Mesendoderm (in vitro differentiated cells): ENCODE results near the gene ELOA.
"Not testable (repeated sequence)": the region's sequence is repeated elsewhere in the genome, so short reads cannot be mapped to it uniquely, and the experiment has no call there.

Experiments used
- DNase-seq: peaks from one replicate; pipeline ENCODE4 v3.0.0; 2013
- H2AK5ac ChIP-seq: 2 replicates; pipeline ENCODE4 v1.6.1; 2013; ENCODE audit warnings: low read length, inconsistent platforms
- H2BK120ac ChIP-seq: 2 replicates; pipeline ENCODE4 v1.6.1; 2013; ENCODE audit warnings: low read depth, mild to moderate bottlenecking, low read length, moderate library complexity, mixed read lengths
- H2BK15ac ChIP-seq: replicated peaks from 2 replicates; pipeline ENCODE4 v1.6.1; 2013; ENCODE audit warnings: low read depth, mild to moderate bottlenecking, moderate library complexity
- H2BK5ac ChIP-seq: 2 replicates; pipeline ENCODE4 v1.6.1; 2013; ENCODE audit warnings: low read length, inconsistent platforms
- H3K18ac ChIP-seq: 2 replicates; pipeline ENCODE4 v1.6.1; 2013; ENCODE audit warnings: mild to moderate bottlenecking, low read length, mixed read lengths
- H3K23ac ChIP-seq: one replicate; pipeline ENCODE4 v1.6.1; 2013; ENCODE audit warnings: low read length
- H3K27ac ChIP-seq: 2 replicates; pipeline ENCODE4 v1.5.1; 2013; ENCODE audit warnings: low read depth, mild to moderate bottlenecking, inconsistent platforms, low read length, moderate library complexity
- H3K27me3 ChIP-seq: 2 replicates; pipeline ENCODE4 v1.6.1; 2013; ENCODE audit warnings: low read length, control low read depth, mild to moderate bottlenecking, inconsistent platforms; ENCODE audit not compliant: insufficient read depth, poor library complexity
- H3K36me3 ChIP-seq: 2 replicates; pipeline ENCODE4 v1.6.1; 2013; ENCODE audit warnings: low read length, inconsistent platforms; ENCODE audit not compliant: control insufficient read depth, insufficient read depth
- H3K4ac ChIP-seq: one replicate; pipeline ENCODE4 v1.6.1; 2013; ENCODE audit warnings: low read depth, mild to moderate bottlenecking, low read length, moderate library complexity
- H3K4me1 ChIP-seq: 2 replicates; pipeline ENCODE4 v1.6.1; 2013; ENCODE audit warnings: low read depth, low read length, inconsistent platforms; ENCODE audit not compliant: control insufficient read depth
- H3K4me2 ChIP-seq: 2 replicates; pipeline ENCODE4 v1.6.1; 2013; ENCODE audit warnings: low read length
- H3K4me3 ChIP-seq: 2 replicates; pipeline ENCODE4 v1.5.1; 2013; ENCODE audit warnings: mild to moderate bottlenecking, low read length
- H3K56ac ChIP-seq: one replicate; pipeline ENCODE4 v1.6.1; 2013; ENCODE audit warnings: low read length
- H3K79me1 ChIP-seq: 2 replicates; pipeline ENCODE4 v1.6.1; 2013; ENCODE audit warnings: low read length, inconsistent platforms
- H3K79me2 ChIP-seq: 2 replicates; pipeline ENCODE4 v1.6.1; 2013; ENCODE audit warnings: mild to moderate bottlenecking, low read length; ENCODE audit not compliant: control insufficient read depth, insufficient read depth
- H3K9ac ChIP-seq: 2 replicates; pipeline ENCODE4 v1.6.1; 2013; ENCODE audit warnings: low read length, inconsistent platforms
- H4K5ac ChIP-seq: one replicate; pipeline ENCODE4 v1.6.1; 2013; ENCODE audit warnings: low read length
- H4K8ac ChIP-seq: one replicate; pipeline ENCODE4 v1.6.1; 2013; ENCODE audit warnings: low read depth, mild to moderate bottlenecking, control low read depth, low read length, moderate library complexity
- WGBS: extraction: QIAGEN DNeasy Blood & Tissue Kit; methylation state at CpG from one replicate; pipeline ENCODE4 v1.1.7; 2013; ENCODE audit warnings: low lambda C conversion rate, missing lambda C conversion rate; ENCODE audit not compliant: insufficient coverage; ENCODE audit errors: extremely low coverage; 5-methylcytosine and 5-hydroxymethylcytosine counted together

ELOA gene

GRCh38 chr1:23793861-23794731, 50.8 kb downstream of the ELOA start:
- Histone ChIP-seq H4K8ac (no peak overlapping the region), H3K4me1 (peaks cover 6% of the 10 kb centered on the region), H3K23ac (no peak overlapping the region), H3K4me3 (no peak overlapping the region), H2BK120ac (no peak overlapping the region), H2AK5ac (no peak overlapping the region), H3K4me2 (no peak overlapping the region), H3K79me2 (peaks cover 18% of the 10 kb centered on the region), H4K5ac (no peak overlapping the region), H3K56ac (no peak overlapping the region), H3K79me1 (peaks cover 3% of the 10 kb centered on the region), H3K27me3 (no peaks in the 10 kb centered on the region), H3K36me3 (peaks cover 5% of the 10 kb centered on the region), H2BK15ac (no peak overlapping the region), H3K4ac (no peak overlapping the region), H3K18ac (no peak overlapping the region), H2BK5ac (no peak overlapping the region), H3K27ac (no peak overlapping the region), H3K9ac (no peak overlapping the region)
- no peak for DNase-seq
- WGBS = no CpG with 5 or more reads among the region's 21 CpGs

DNA sequence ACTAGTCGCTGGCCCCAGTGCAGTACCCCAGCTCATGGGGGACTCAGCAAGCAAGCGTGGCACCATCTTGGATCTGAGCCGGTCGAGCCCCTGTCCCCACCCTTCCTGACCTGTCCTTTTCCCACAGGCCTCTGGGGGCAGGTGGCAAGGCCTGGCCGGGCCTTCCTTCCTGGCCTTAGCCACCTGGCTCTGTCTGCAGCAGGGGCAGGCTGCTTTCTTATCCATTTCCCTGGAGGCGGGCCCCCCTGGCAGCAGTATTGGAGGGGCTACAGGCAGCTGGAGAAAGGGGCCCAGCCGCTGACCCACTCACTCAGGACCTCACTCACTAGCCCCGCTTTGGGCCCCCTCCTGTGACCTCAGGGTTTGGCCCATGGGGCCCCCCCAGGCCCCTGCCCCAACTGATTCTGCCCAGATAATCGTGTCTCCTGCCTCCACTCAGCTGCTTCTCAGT, 51.5 kb downstream of the ELOA start:
- no CpG with 5 or more reads among the region's 9 CpGs for WGBS
- H2BK15ac ChIP-seq, DNase-seq, H4K5ac ChIP-seq, H2BK5ac ChIP-seq, H2BK120ac ChIP-seq, H3K4me3 ChIP-seq, H3K18ac ChIP-seq, H3K9ac ChIP-seq, H4K8ac ChIP-seq, H3K56ac ChIP-seq, H3K79me1 ChIP-seq, H3K4me2 ChIP-seq, H3K36me3 ChIP-seq, H3K4ac ChIP-seq, H2AK5ac ChIP-seq, H3K27me3 ChIP-seq, H3K23ac ChIP-seq, H3K27ac ChIP-seq, H3K4me1 ChIP-seq: not testable (repeated sequence)
- peaks cover 18% of the 10 kb centered on the region for H3K79me2 ChIP-seq

DNA sequence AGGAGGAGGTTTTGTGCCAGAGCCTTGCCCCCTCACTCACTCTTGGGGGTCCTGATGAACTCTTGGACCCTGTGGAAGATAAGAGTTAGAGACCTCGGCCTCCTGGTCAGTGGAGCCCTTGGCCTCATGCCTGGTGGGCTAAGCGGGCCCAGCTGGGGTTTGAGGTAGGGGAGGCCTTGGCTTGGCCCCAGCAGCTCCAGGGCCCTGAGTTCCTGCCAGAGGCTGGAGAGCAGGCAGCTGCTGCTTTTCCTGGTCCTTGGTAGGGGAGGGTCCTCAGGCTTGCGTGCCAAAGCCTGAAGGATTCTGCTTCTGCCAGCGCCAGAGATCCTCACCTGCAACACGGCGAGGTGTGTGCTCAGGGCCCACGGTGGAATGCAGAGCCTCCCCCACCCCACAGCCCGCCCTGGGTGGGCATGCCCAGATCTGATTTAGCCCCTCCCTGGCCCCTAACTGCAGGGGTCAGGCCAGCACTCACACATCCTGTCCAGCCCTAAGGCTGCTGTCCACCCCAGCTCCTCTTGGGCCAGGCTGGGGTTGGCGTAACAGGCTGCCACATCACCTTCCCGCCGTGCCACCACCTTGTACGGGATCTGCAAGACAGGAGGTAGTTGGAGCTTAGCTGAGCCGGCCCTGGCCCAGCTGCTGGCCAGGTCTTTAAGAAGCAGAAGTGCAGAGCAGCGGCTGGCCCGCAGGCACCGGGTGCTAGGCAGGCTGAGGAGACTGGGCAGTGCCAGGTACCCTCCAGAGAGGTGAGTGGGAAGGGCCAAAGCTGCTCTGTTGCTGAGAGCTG, 52.6 kb downstream of the ELOA start:
- H2BK15ac ChIP-seq = no peak overlapping the region
- H3K18ac ChIP-seq = no peak overlapping the region
- no peak overlapping the region for H3K23ac ChIP-seq
- no peak overlapping the region for H3K4me2 ChIP-seq
- DNase-seq = no peak
- H2AK5ac ChIP-seq = no peak overlapping the region
- H2BK5ac ChIP-seq = no peak overlapping the region
- no peak overlapping the region for H3K27ac ChIP-seq
- no peaks in the 10 kb centered on the region for H3K27me3 ChIP-seq
- H3K9ac ChIP-seq = no peak overlapping the region
- H3K4me3 ChIP-seq = no peak overlapping the region
- no peak overlapping the region for H4K5ac ChIP-seq
- peaks cover 1% of the 10 kb centered on the region for H3K4me1 ChIP-seq
- no peak overlapping the region for H3K4ac ChIP-seq
- H3K79me2 ChIP-seq = peaks cover 18% of the 10 kb centered on the region
- WGBS = no CpG with 5 or more reads among the region's 16 CpGs
- no peak overlapping the region for H3K56ac ChIP-seq
- H3K79me1 ChIP-seq = peaks cover 3% of the 10 kb centered on the region
- H3K36me3 ChIP-seq = peaks cover 5% of the 10 kb centered on the region
- no peak overlapping the region for H4K8ac ChIP-seq
- H2BK120ac ChIP-seq = no peak overlapping the region

GRCh38 chr1:23796466-23797271, 53.4 kb downstream of the ELOA start:
- Histone ChIP-seq H2BK120ac (no peak overlapping the region), H3K4me2 (no peak overlapping the region), H3K79me2 (peaks cover 14% of the 10 kb centered on the region), H3K9ac (no peak overlapping the region), H3K27ac (no peak overlapping the region), H2BK15ac (no peak overlapping the region), H3K4me1 (peaks cover 1% of the 10 kb centered on the region), H3K4me3 (no peak overlapping the region), H3K4ac (no peak overlapping the region), H3K18ac (no peak overlapping the region), H3K36me3 (peaks cover 5% of the 10 kb centered on the region), H3K79me1 (peaks cover 3% of the 10 kb centered on the region), H2BK5ac (no peak overlapping the region), H3K56ac (no peak overlapping the region), H4K5ac (no peak overlapping the region), H4K8ac (no peak overlapping the region), H3K27me3 (no peaks in the 10 kb centered on the region), H3K23ac (no peak overlapping the region), H2AK5ac (no peak overlapping the region)
- WGBS = no CpG with 5 or more reads among the region's 17 CpGs
- DNase-seq = no peak

GRCh38 chr1:23797478-23798448, 54.5 kb downstream of the ELOA start:
- H3K23ac ChIP-seq = no peak overlapping the region
- no peak overlapping the region for H3K4me3 ChIP-seq
- no CpG with 5 or more reads among the region's 20 CpGs for WGBS
- H3K36me3 ChIP-seq = peaks cover 5% of the 10 kb centered on the region
- H3K4me2 ChIP-seq = no peak overlapping the region
- H3K27me3 ChIP-seq = no peaks in the 10 kb centered on the region
- H3K18ac ChIP-seq = no peak overlapping the region
- no peak overlapping the region for H2AK5ac ChIP-seq
- no peak overlapping the region for H3K9ac ChIP-seq
- H4K5ac ChIP-seq = no peak overlapping the region
- H3K56ac ChIP-seq = no peak overlapping the region
- no peak overlapping the region for H2BK5ac ChIP-seq
- peaks cover 1% of the 10 kb centered on the region for H3K4me1 ChIP-seq
- no peak overlapping the region for H2BK120ac ChIP-seq
- no peak overlapping the region for H2BK15ac ChIP-seq
- peaks cover 3% of the 10 kb centered on the region for H3K79me1 ChIP-seq
- no peak overlapping the region for H4K8ac ChIP-seq
- peaks cover 6% of the 10 kb centered on the region for H3K79me2 ChIP-seq
- DNase-seq = no peak
- H3K27ac ChIP-seq = no peak overlapping the region
- no peak overlapping the region for H3K4ac ChIP-seq
